Keratinocyte (primary cell): ENCODE data around the gene GOLT1A.

Source experiments
- CTCF ChIP-seq, 3 experiments: IDR thresholded peaks in 1 of 3; conservative IDR thresholded peaks in 1 of 3; optimal IDR thresholded peaks in 1 of 3; 2 replicates in 2 of 3; 3 replicates in 1 of 3; pipeline versions ENCODE3 to v1.5.1; 2011; ENCODE audit warnings: low read length in 3 of 3, mild to moderate bottlenecking in 3 of 3, moderate library complexity in 2 of 3, control low read depth in 1 of 3, inconsistent platforms in 1 of 3; ENCODE audit not compliant: insufficient read depth in 2 of 3; ENCODE audit errors: extremely low read depth in 1 of 3
- EZH2 ChIP-seq: IDR thresholded peaks from one replicate; pipeline ENCODE4 v1.6.1; 2012; ENCODE audit warnings: inconsistent platforms, mild to moderate bottlenecking, low read length, moderate library complexity

GRCh38 chr1:204217648-204218000, 3.8 kb upstream of the GOLT1A start:
- TF ChIP-seq CTCF (optimal IDR thresholded peaks at IDR 0.05 in 1 of 3, IDR thresholded peaks at IDR 0.05 in 1 of 3, conservative IDR thresholded peaks at IDR 0.05 in 1 of 3; ENCODE audit: extremely low read depth in 1 of 3, insufficient read depth in 2 of 3, low read length in 3 of 3) (no peak), EZH2 (no peak)
